GOT3 (cell line): Measurements from ENCODE around the gene ATP8A1.
"Not testable (repeated sequence)": the region's sequence is repeated elsewhere in the genome, so short reads cannot be mapped to it uniquely, and the experiment has no call there.

Source experiments
- DNase-seq: peaks from one replicate; lab custom pipeline; 2025; ENCODE audit warnings: mixed read lengths; lab: John Stamatoyannopoulos, UW

Gene ATP8A1

GRCh38 chr4:42410446-42410845, 246.5 kb downstream of the ATP8A1 start:
- DNase-seq: no peak

- DNase-seq: no peak
Measured at GRCh38 chr4:42404001-42404400, 252.9 kb downstream of the ATP8A1 start.

GRCh38 chr4:42401171-42401570, 255.7 kb downstream of the ATP8A1 start:
- no peak for DNase-seq

- DNase-seq: no peak
Measured at GRCh38 chr4:42399393-42399792, 257.5 kb downstream of the ATP8A1 start.

GRCh38 chr4:42398871-42399331, 258.0 kb downstream of the ATP8A1 start:
- no peak for DNase-seq

GRCh38 chr4:42398171-42398870, 258.6 kb downstream of the ATP8A1 start:
- no peak for DNase-seq

GRCh38 chr4:42397635-42398170, 259.2 kb downstream of the ATP8A1 start:
- peak; percentile 23 for DNase-seq

- DNase-seq: no peak
Measured at GRCh38 chr4:42396752-42397634, 259.9 kb downstream of the ATP8A1 start, which contains the start of gene SHISA3. Gene SHISA3, plus strand, starts transcription at chr4:42397488. Its CDS starts 569 bp downstream, at chr4:42398057.

GRCh38 chr4:42396361-42396751, 260.5 kb downstream of the ATP8A1 start:
- DNase-seq: no peak

- DNase-seq: no peak
Measured at GRCh38 chr4:42395595-42395994, 261.3 kb downstream of the ATP8A1 start.

GRCh38 chr4:42392436-42392835, 264.5 kb downstream of the ATP8A1 start:
- DNase-seq: no peak

- DNase-seq: no peak
Measured at GRCh38 chr4:42391981-42392380, 264.9 kb downstream of the ATP8A1 start.

GRCh38 chr4:42391355-42391664, 265.6 kb downstream of the ATP8A1 start:
- DNase-seq: no peak

GRCh38 chr4:42390622-42391354, 266.1 kb downstream of the ATP8A1 start:
- no peak for DNase-seq

- no peak for DNase-seq
Measured at GRCh38 chr4:42385516-42385915, 271.4 kb downstream of the ATP8A1 start.

GRCh38 chr4:42381666-42382065, 275.2 kb downstream of the ATP8A1 start:
- DNase-seq: no peak

- DNase-seq: no peak
Measured at GRCh38 chr4:42377497-42377896, 279.4 kb downstream of the ATP8A1 start.

- not testable (repeated sequence) for DNase-seq
Measured at GRCh38 chr4:42372303-42372702, 284.6 kb downstream of the ATP8A1 start.

GRCh38 chr4:42371305-42372252, 285.3 kb downstream of the ATP8A1 start:
- no peak for DNase-seq

GRCh38 chr4:42369489-42369888, 287.4 kb downstream of the ATP8A1 start:
- no peak for DNase-seq

- DNase-seq: no peak
Measured at GRCh38 chr4:42366959-42367358, 289.9 kb downstream of the ATP8A1 start.
